IgD-negative memory B cell (primary cell): Measurements from ENCODE around the gene SNRPD3. TPM values are rescaled to one million over a fixed set of nuclear protein-coding genes. Genes with fewer than 3 reads are reported as not detected.
A peak's percentile ranks its signal among the peaks of the same experiment; 100 is the strongest.

Experiments
- H3K27ac Mint-ChIP-seq, 3 donors: one replicate each; pipeline ENCODE4 v1.8.0; 2020 to 2022; ENCODE audit warnings: mild to moderate bottlenecking in 3 of 3, mixed read lengths in 3 of 3, moderate library complexity in 1 of 3
- H3K27me3 Mint-ChIP-seq: one replicate; pipeline ENCODE4 v1.8.0; 2021; ENCODE audit warnings: mixed read lengths
- H3K36me3 Mint-ChIP-seq: one replicate; pipeline ENCODE4 v1.8.0; 2020; ENCODE audit warnings: mild to moderate bottlenecking, mixed read lengths
- H3K4me1 Mint-ChIP-seq, 3 donors: one replicate each; pipeline ENCODE4 v1.8.0; 2020 to 2022; ENCODE audit warnings: mixed read lengths in 3 of 3, mild to moderate bottlenecking in 1 of 3
- H3K4me3 Mint-ChIP-seq, 4 donors: one replicate each; pipeline ENCODE4 v1.8.0; 2020 to 2022; ENCODE audit warnings: mild to moderate bottlenecking in 4 of 4, mixed read lengths in 4 of 4, moderate library complexity in 3 of 4
- H3K9me3 Mint-ChIP-seq, 3 donors: one replicate each; pipeline ENCODE4 v1.8.0; 2020 to 2021; ENCODE audit warnings: mixed read lengths in 3 of 3, mild to moderate bottlenecking in 1 of 3
- polyA plus RNA-seq: library from polyadenylated mRNA; unstranded; fragments of 300-500 nt; fragmentation: Illumina TruSeq; gene quantifications from one replicate; pipeline ENCODE4 v1.2.3, GENCODE V29; 2021

Gene SNRPD3
- polyA plus RNA-seq, 1 donor from 2014 or later = 141 TPM

DNA sequence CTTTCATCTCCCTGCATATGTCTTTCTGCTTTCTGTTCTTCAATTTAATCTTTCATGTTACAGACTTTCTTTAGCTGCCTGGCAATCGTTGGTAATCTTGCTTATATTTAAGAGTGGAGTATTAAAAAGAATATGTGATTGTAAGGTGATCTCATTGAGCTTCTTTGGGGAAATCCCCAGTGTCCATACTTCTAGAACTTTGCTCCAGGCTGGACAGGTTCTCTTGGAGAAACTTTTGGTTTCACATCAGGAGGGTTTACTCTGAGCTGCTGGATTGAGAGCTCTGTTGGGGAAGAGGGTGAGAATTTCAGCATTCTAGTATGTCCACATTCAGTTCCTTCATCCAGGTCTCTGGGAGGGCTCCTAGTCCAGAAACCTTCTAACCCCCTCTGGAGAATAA, 21.0 kb downstream of the SNRPD3 start:
- Mint-ChIP-seq H3K27ac (no peak overlapping the region), H3K27me3 (no peaks in the 10 kb centered on the region), H3K4me3 (no peak overlapping the region), H3K9me3 (no peaks in the 10 kb centered on the region), H3K36me3 (peaks cover 6% of the 10 kb centered on the region), H3K4me1 (peaks cover 0 to 3% (median 0%) of the 10 kb centered on the region in 3 donors)

DNA sequence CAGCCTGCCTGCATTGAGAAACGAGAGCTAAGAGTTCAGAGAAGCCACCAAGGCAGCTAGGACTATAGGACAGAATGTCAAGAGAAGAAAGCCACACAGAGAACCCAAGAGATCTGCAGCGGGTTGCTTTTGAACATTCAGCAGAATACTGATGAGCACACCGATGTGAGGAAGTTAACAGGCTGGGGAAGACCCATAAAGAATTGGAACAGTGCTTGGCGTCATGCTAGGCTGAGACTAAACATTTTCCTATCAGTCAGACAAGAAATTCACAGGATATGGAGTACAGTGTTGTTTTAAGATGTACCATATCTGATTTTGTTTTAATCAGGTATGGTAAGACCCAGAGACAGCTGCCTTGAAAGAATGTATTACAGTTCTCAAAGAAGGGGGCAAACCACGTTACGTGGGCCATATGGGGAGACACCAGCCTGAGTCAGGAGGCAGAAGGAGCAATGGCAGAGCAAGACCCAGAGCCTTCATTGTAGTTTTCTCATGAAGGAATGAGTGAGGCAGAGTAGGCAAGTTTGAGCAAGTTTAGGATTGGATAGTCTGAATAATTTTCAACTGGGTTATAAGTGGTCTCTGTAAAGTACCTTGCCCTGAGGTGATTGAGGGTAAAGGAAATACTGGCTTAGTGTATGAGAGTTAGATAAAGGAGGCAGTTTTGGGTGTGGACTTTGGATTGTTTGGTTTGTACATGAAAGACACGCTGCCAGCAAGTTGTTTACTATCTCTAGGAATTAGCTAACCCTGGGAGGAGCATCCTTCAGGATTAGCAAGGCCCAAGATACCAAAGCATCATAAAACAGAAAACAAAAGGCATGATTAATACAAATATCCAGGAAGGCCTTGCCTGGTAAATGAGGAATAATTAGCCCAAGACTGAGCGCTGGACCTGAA, 22.8 kb downstream of the SNRPD3 start:
- Mint-ChIP-seq H3K4me1 (peaks cover 0 to 3% (median 0%) of the 10 kb centered on the region in 3 donors), H3K36me3 (peaks cover 2% of the 10 kb centered on the region), H3K4me3 (no peak overlapping the region), H3K27ac (peak overlapping the region in 1 of 3 donors; percentile 8), H3K27me3 (no peaks in the 10 kb centered on the region), H3K9me3 (no peaks in the 10 kb centered on the region)

DNA sequence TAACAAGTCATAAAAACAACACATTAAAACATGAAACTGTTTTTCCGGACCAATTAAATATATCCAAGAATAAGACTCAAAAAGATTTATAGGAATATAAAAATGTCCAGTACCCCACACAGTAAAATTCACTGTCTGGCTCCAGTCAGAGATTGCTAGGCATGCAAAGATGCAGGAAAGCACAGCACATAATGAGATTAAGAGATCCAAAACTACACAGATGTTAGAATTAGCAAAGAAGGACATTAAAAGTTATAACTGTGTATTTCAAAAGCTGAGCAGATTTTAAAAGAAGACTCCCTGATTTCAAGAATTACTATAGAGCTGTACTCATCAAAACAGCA, 23.4 kb downstream of the SNRPD3 start:
- no peaks in the 10 kb centered on the region for H3K36me3 Mint-ChIP-seq
- no peak overlapping the region for H3K4me3 Mint-ChIP-seq
- H3K27me3 Mint-ChIP-seq = no peaks in the 10 kb centered on the region

GRCh38 chr22:24580276-24580675, 24.5 kb downstream of the SNRPD3 start:
- H3K9me3 Mint-ChIP-seq = no peaks in the 10 kb centered on the region
- no peaks in the 10 kb centered on the region for H3K27me3 Mint-ChIP-seq
- H3K27ac Mint-ChIP-seq = no peak overlapping the region
- H3K4me3 Mint-ChIP-seq = no peak overlapping the region
- peaks cover 0 to 1% (median 0%) of the 10 kb centered on the region in 3 donors for H3K4me1 Mint-ChIP-seq
- H3K36me3 Mint-ChIP-seq = no peaks in the 10 kb centered on the region

More for the DNA sequence above, 23.4 kb downstream of the SNRPD3 start:
- Mint-ChIP-seq H3K4me1 (peaks cover 0 to 2% (median 0%) of the 10 kb centered on the region in 3 donors), H3K9me3 (no peaks in the 10 kb centered on the region), H3K27ac (no peak overlapping the region)

- H3K9me3 Mint-ChIP-seq = no peaks in the 10 kb centered on the region
- H3K36me3 Mint-ChIP-seq = peaks cover 1% of the 10 kb centered on the region
- no peaks in the 10 kb centered on the region for H3K27me3 Mint-ChIP-seq
- H3K27ac Mint-ChIP-seq = no peak overlapping the region
- H3K4me1 Mint-ChIP-seq = peaks cover 0 to 1% (median 0%) of the 10 kb centered on the region in 3 donors
- no peak overlapping the region for H3K4me3 Mint-ChIP-seq
These were observed 26.4 kb downstream of the SNRPD3 start for GRCh38 chr22:24582056-24582814.

GRCh38 chr22:24583221-24584165, 27.7 kb downstream of the SNRPD3 start:
- peak overlapping the region in 1 of 4 donors; percentile 44 for H3K4me3 Mint-ChIP-seq
- peaks cover 1% of the 10 kb centered on the region for H3K36me3 Mint-ChIP-seq
- H3K27me3 Mint-ChIP-seq = no peaks in the 10 kb centered on the region
- no peaks in the 10 kb centered on the region for H3K9me3 Mint-ChIP-seq
- H3K27ac Mint-ChIP-seq = no peak overlapping the region
- no peaks in the 10 kb centered on the region for H3K4me1 Mint-ChIP-seq

GRCh38 chr22:24584166-24584790, 28.5 kb downstream of the SNRPD3 start:
- no peaks in the 10 kb centered on the region for H3K27me3 Mint-ChIP-seq
- no peaks in the 10 kb centered on the region for H3K4me1 Mint-ChIP-seq
- H3K4me3 Mint-ChIP-seq = peak overlapping the region in 1 of 4 donors; percentile 44
- no peaks in the 10 kb centered on the region for H3K9me3 Mint-ChIP-seq
- H3K27ac Mint-ChIP-seq = peak overlapping the region in 1 of 3 donors; percentile 43
- H3K36me3 Mint-ChIP-seq = peaks cover 1% of the 10 kb centered on the region

- Mint-ChIP-seq H3K9me3 (no peaks in the 10 kb centered on the region), H3K27me3 (no peaks in the 10 kb centered on the region), H3K36me3 (peaks cover 1% of the 10 kb centered on the region), H3K4me1 (no peaks in the 10 kb centered on the region), H3K4me3 (no peak overlapping the region), H3K27ac (no peak overlapping the region)
These were observed 29.1 kb downstream of the SNRPD3 start for GRCh38 chr22:24584871-24585411.

- Mint-ChIP-seq H3K27ac (no peak overlapping the region), H3K36me3 (peaks cover 1% of the 10 kb centered on the region), H3K27me3 (no peaks in the 10 kb centered on the region), H3K9me3 (no peaks in the 10 kb centered on the region), H3K4me3 (no peak overlapping the region), H3K4me1 (no peaks in the 10 kb centered on the region)
These were observed 29.7 kb downstream of the SNRPD3 start for GRCh38 chr22:24585461-24585860.

DNA sequence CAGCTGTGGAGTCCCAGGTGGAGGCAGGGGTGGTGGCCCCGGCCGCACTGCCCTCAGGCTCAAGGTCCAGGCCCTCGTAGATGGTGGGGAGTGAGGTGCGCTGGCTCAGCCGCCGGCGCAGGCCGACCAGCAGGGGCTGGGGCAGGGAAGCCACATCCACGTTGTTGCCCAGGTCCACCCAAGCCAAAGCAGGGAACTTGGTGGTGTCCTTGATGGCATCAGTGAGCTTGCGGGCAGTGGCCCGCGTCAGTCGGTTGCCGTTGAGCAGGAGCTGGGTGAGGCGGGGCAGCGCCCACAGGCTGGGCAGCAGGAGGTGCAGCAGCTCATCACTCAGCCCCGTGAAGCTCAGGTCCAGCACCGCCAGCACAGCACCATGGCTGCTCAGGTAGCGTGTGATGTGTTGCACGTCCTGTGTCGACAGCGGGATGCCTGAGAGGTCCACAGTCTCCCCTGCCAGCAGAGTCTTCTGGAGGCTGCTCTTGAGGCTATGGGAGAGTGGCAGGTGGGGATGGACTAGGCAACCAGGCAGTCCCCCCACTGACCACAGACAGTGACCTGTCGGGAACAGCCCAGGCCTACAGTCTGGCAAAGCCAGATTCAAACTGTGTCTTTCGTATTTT, 30.2 kb downstream of the SNRPD3 start:
- Mint-ChIP-seq H3K27ac (no peak overlapping the region), H3K36me3 (peaks cover 1% of the 10 kb centered on the region), H3K4me1 (no peaks in the 10 kb centered on the region), H3K9me3 (no peaks in the 10 kb centered on the region), H3K4me3 (no peak overlapping the region), H3K27me3 (no peaks in the 10 kb centered on the region)

DNA sequence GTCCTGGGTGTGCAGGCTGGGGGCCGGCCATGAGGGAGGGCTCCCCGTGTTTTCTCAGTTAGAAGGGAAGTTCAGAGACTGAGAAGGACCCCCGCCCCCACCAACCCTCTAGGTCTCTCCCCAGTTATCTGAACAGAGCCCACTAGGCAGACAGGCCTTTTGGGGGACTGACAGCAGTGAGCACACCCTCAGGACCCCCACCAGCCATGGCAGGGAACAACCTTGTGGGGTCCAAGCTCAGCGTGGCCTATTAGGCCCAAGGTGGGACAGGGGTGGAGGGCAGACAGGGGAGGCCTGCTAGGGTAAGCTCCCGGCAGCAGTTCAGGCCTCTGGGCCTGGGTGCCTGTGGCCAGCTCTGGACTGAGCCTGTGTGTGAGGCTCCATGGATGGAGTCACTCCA, 31.5 kb downstream of the SNRPD3 start:
- Mint-ChIP-seq H3K36me3 (peaks cover 1% of the 10 kb centered on the region), H3K27ac (no peak overlapping the region), H3K4me3 (no peak overlapping the region), H3K4me1 (peaks cover 0 to 1% (median under 1%) of the 10 kb centered on the region in 3 donors), H3K27me3 (no peaks in the 10 kb centered on the region), H3K9me3 (no peaks in the 10 kb centered on the region)

DNA sequence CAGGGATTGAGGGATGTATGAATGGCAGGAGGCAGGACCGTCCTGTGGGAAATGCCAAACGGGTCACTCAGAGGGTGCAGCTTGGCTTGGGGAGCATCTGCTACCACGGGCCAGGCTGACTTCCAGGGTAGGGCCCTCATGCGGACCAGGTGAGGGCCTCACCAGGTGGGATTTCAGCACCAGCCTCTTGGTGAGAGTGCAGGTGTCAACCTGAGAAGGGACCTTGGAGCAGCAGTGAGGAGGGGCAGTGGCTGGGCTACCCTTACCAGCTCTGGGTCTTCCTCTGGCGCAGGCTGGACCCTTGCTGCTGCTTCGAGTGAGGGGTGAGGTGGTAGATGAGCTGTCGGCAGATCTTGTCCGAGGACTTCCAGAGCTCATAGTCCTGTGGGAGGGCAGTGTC, 32.1 kb downstream of the SNRPD3 start:
- H3K36me3 Mint-ChIP-seq = peaks cover 1% of the 10 kb centered on the region
- peaks cover 0 to 3% (median 2%) of the 10 kb centered on the region in 3 donors for H3K4me1 Mint-ChIP-seq
- H3K9me3 Mint-ChIP-seq = no peaks in the 10 kb centered on the region
- no peak overlapping the region for H3K4me3 Mint-ChIP-seq
- H3K27me3 Mint-ChIP-seq = no peaks in the 10 kb centered on the region
- no peak overlapping the region for H3K27ac Mint-ChIP-seq

DNA sequence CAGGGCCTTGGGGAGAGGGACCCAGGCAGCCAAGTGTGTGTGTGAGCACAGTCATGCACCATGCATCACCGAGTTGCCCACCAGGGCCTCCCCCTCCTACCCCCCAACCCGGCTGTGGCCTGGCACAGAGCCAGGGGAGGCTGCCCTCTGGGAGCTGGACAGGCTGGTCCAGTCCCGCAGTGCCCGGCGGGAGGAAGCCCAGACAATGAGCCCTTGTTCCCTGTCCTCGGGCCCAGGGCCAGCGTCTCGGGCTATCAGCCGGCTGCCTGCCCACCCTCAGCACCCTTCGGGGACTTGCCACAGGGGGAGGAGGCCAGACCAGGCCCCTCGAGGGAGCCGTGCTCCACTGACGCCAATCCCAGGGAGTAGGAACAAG, 32.6 kb downstream of the SNRPD3 start:
- no peaks in the 10 kb centered on the region for H3K9me3 Mint-ChIP-seq
- no peak overlapping the region for H3K27ac Mint-ChIP-seq
- H3K27me3 Mint-ChIP-seq = no peaks in the 10 kb centered on the region
- H3K4me3 Mint-ChIP-seq = no peak overlapping the region
- peaks cover 1% of the 10 kb centered on the region for H3K36me3 Mint-ChIP-seq
- peaks cover 0 to 3% (median 2%) of the 10 kb centered on the region in 3 donors for H3K4me1 Mint-ChIP-seq
